Mammary epithelial cell (primary cell): ENCODE results near the gene USP48.

Experiments
- EZH2 ChIP-seq: IDR thresholded peaks from 2 replicates; pipeline ENCODE4 v1.6.1; 2012; ENCODE audit warnings: low read length, inconsistent platforms, borderline replicate concordance
- TF ChIP-seq, protein P1 (sequence below), 2 donors: IDR thresholded peaks in 1 of 2; conservative IDR thresholded peaks in 1 of 2; 2 replicates each; pipeline ENCODE4 v1.5.1; 2011 to 2012; ENCODE audit warnings: inconsistent platforms in 2 of 2, low read length in 2 of 2, mild to moderate bottlenecking in 2 of 2, control low read depth in 1 of 2, low read depth in 1 of 2; ENCODE audit not compliant: insufficient read depth in 1 of 2; ENCODE audit errors: extremely low read depth in 1 of 2

DNA sequence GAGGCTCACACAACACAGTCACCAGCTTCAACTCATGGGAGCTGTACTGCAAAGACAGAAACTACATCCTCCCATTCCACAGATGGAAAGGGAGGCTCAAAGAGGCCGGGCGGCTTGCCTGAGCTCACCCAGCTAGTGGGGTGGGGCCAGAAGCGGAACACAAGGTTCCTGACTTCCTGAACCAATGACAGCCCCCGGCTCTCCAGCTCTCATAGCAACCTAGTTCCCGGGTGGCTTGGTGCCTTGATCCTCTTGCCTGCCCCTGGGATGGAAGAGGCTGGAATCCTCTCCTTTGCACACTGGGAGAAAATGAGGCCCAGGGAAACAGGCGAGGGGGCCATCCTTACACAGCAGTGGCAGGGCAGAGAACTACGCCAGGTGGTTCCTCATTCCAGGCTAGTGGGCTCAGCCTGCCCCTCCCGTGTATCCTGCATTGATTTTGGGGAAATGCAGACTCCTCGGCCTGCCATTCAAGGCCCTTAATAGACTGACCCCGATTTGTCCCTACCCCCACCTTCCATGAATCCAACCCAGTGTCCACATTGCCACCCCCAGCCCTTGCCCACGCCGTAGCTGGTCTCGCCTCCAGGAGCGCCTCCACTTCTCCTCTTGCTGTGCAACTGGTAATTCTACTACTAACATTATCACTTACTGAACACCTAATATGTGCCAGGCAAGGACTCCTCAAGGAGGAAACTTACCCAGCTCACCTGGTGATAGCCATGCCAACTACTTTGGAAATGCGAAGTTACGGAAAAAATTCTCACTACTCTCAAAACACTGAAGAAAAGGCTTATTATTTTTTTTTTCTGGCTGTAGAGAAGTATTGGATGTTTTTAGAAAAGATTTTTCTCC lies 118.8 kb downstream of the USP48 start:
- TF ChIP-seq, protein P1, sequence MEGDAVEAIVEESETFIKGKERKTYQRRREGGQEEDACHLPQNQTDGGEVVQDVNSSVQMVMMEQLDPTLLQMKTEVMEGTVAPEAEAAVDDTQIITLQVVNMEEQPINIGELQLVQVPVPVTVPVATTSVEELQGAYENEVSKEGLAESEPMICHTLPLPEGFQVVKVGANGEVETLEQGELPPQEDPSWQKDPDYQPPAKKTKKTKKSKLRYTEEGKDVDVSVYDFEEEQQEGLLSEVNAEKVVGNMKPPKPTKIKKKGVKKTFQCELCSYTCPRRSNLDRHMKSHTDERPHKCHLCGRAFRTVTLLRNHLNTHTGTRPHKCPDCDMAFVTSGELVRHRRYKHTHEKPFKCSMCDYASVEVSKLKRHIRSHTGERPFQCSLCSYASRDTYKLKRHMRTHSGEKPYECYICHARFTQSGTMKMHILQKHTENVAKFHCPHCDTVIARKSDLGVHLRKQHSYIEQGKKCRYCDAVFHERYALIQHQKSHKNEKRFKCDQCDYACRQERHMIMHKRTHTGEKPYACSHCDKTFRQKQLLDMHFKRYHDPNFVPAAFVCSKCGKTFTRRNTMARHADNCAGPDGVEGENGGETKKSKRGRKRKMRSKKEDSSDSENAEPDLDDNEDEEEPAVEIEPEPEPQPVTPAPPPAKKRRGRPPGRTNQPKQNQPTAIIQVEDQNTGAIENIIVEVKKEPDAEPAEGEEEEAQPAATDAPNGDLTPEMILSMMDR (conservative IDR thresholded peaks at IDR 0.05 in 1 of 2, IDR thresholded peaks at IDR 0.05 in 1 of 2; ENCODE audit: extremely low read depth in 1 of 2, insufficient read depth in 1 of 2, low read depth in 1 of 2, low read length in 2 of 2), result no peak
- no peak for TF ChIP-seq EZH2
